H9 (cell line): ENCODE measurements around the gene FOXC2. TPM values are rescaled to one million over a fixed set of nuclear protein-coding genes. Genes with fewer than 3 reads are reported as not detected.

Experiments used
- DNase-seq: peaks from one replicate; pipeline ENCODE4 v3.0.0-alpha.2; 2017
- H2AFZ ChIP-seq: one replicate; pipeline ENCODE4 v1.6.1; 2013; ENCODE audit warnings: mild to moderate bottlenecking, low read length, control low read depth, moderate library complexity
- H2AK5ac ChIP-seq: 2 replicates; pipeline ENCODE4 v1.6.1; 2013; ENCODE audit warnings: low read length, control low read depth, mixed read lengths; ENCODE audit not compliant: insufficient read length
- H2BK120ac ChIP-seq: one replicate; pipeline ENCODE4 v1.6.1; 2013; ENCODE audit warnings: low read depth, mild to moderate bottlenecking, low read length, control low read depth, inconsistent platforms; ENCODE audit not compliant: poor library complexity, severe bottlenecking
- H2BK12ac ChIP-seq: 2 replicates; pipeline ENCODE4 v1.6.1; 2013; ENCODE audit warnings: low read length, control low read depth, mixed read lengths, low read depth; ENCODE audit not compliant: insufficient read length
- H2BK15ac ChIP-seq: 2 replicates; pipeline ENCODE4 v1.6.1; 2013; ENCODE audit warnings: low read depth, low read length, control low read depth
- H2BK20ac ChIP-seq: one replicate; pipeline ENCODE4 v1.6.1; 2013; ENCODE audit warnings: low read depth, mild to moderate bottlenecking, low read length, control low read depth, inconsistent platforms; ENCODE audit not compliant: poor library complexity, severe bottlenecking
- H2BK5ac ChIP-seq: 2 replicates; pipeline ENCODE4 v1.6.1; 2013; ENCODE audit warnings: low read length, control low read depth, mixed read lengths; ENCODE audit not compliant: insufficient read length
- H3K14ac ChIP-seq: 2 replicates; pipeline ENCODE4 v1.6.1; 2013; ENCODE audit warnings: low read length, control low read depth; ENCODE audit not compliant: insufficient read depth
- H3K18ac ChIP-seq: 2 replicates; pipeline ENCODE4 v1.6.1; 2013; ENCODE audit warnings: low read depth, mild to moderate bottlenecking, mixed read lengths, low read length, control low read depth; ENCODE audit not compliant: insufficient read length
- H3K23ac ChIP-seq: 2 replicates; pipeline ENCODE4 v1.6.1; 2013; ENCODE audit warnings: low read length, control low read depth, mixed read lengths, low read depth; ENCODE audit not compliant: insufficient read length
- H3K23me2 ChIP-seq: 2 replicates; pipeline ENCODE4 v1.6.1; 2013; ENCODE audit warnings: low read depth, mild to moderate bottlenecking, mixed read lengths, low read length, control low read depth; ENCODE audit not compliant: insufficient read length, poor library complexity, severe bottlenecking
- H3K27ac ChIP-seq: 2 replicates; pipeline ENCODE4 v1.5.1; 2013; ENCODE audit warnings: low read length, control low read depth, mixed read lengths, low read depth; ENCODE audit not compliant: insufficient read length
- H3K27me3 ChIP-seq: 2 replicates; pipeline ENCODE4 v1.6.1; 2013; ENCODE audit warnings: low read length, control low read depth, inconsistent platforms; ENCODE audit not compliant: insufficient read depth
- H3K4ac ChIP-seq: 2 replicates; pipeline ENCODE4 v1.6.1; 2013; ENCODE audit warnings: low read depth, mild to moderate bottlenecking, control low read depth, inconsistent platforms, low read length, moderate library complexity
- H3K4me1 ChIP-seq: 2 replicates; pipeline ENCODE4 v1.6.1; 2013; ENCODE audit warnings: low read length, control low read depth, inconsistent platforms; ENCODE audit not compliant: insufficient read depth
- H3K4me2 ChIP-seq: 2 replicates; pipeline ENCODE4 v1.6.1; 2013; ENCODE audit warnings: low read length, control low read depth, mixed read lengths; ENCODE audit not compliant: insufficient read length, insufficient read depth
- H3K56ac ChIP-seq: 2 replicates; pipeline ENCODE4 v1.6.1; 2013; ENCODE audit warnings: low read depth, mild to moderate bottlenecking, mixed read lengths, low read length, control low read depth; ENCODE audit not compliant: insufficient read length
- H3K79me1 ChIP-seq: 2 replicates; pipeline ENCODE4 v1.6.1; 2013; ENCODE audit warnings: low read depth, mild to moderate bottlenecking, moderate library complexity, low read length, control low read depth, inconsistent platforms; ENCODE audit not compliant: insufficient read depth, poor library complexity, severe bottlenecking
- H3K79me2 ChIP-seq: 2 replicates; pipeline ENCODE4 v1.6.1; 2013; ENCODE audit warnings: low read length, control low read depth, inconsistent platforms; ENCODE audit not compliant: insufficient read depth
- H3K9ac ChIP-seq: 2 replicates; pipeline ENCODE4 v1.6.1; 2013; ENCODE audit warnings: low read length, control low read depth, mixed read lengths; ENCODE audit not compliant: insufficient read length; ENCODE audit errors: extremely low read depth
- H3K9me3 ChIP-seq: one replicate; pipeline ENCODE4 v1.6.1; 2013; ENCODE audit warnings: low read depth, low read length, inconsistent platforms; ENCODE audit not compliant: control insufficient read depth
- H3T11ph ChIP-seq: one replicate; pipeline ENCODE4 v1.6.1; 2013; ENCODE audit warnings: mild to moderate bottlenecking, low read length, control low read depth, inconsistent platforms
- H4K20me1 ChIP-seq: one replicate; pipeline ENCODE4 v1.6.1; 2013; ENCODE audit not compliant: control insufficient read depth, insufficient read length, insufficient read depth
- H4K5ac ChIP-seq: 2 replicates; pipeline ENCODE4 v1.6.1; 2013; ENCODE audit warnings: low read depth, mild to moderate bottlenecking, mixed read lengths, low read length, control low read depth; ENCODE audit not compliant: insufficient read length
- H4K8ac ChIP-seq: replicated peaks from 2 replicates; pipeline ENCODE4 v1.6.1; 2013; ENCODE audit warnings: low read length, control low read depth, mixed read lengths, low read depth; ENCODE audit not compliant: insufficient read length
- H4K91ac ChIP-seq: 2 replicates; pipeline ENCODE4 v1.6.1; 2013; ENCODE audit warnings: low read depth, mild to moderate bottlenecking, moderate library complexity, mixed read lengths, low read length, control low read depth; ENCODE audit not compliant: insufficient read length
- H3K27ac Mint-ChIP-seq, 3 experiments: 2 replicates in 2 of 3; 3 replicates in 1 of 3; pipeline ENCODE4 v1.8.0; 2020 to 2021; ENCODE audit warnings: mixed read lengths in 3 of 3, mild to moderate bottlenecking in 1 of 3, moderate library complexity in 1 of 3
- H3K27me3 Mint-ChIP-seq: 2 replicates; pipeline ENCODE4 v1.8.0; 2021; ENCODE audit warnings: low read depth, mild to moderate bottlenecking, moderate library complexity, mixed read lengths
- H3K36me3 Mint-ChIP-seq, 3 experiments: 2 replicates in 2 of 3; 3 replicates in 1 of 3; pipeline ENCODE4 v1.8.0; 2020 to 2021; ENCODE audit warnings: low read depth in 3 of 3, mixed read lengths in 3 of 3; ENCODE audit not compliant: insufficient read depth in 1 of 3
- H3K4me1 Mint-ChIP-seq, 2 experiments: 2 replicates each; pipeline ENCODE4 v1.8.0; 2020; ENCODE audit warnings: mixed read lengths in 2 of 2
- H3K4me3 Mint-ChIP-seq, 2 experiments: 2 replicates in 1 of 2; 3 replicates in 1 of 2; pipeline ENCODE4 v1.8.0; 2020 to 2021; ENCODE audit warnings: mild to moderate bottlenecking in 2 of 2, mixed read lengths in 2 of 2, moderate library complexity in 1 of 2
- H3K9me3 Mint-ChIP-seq, 2 experiments: 2 replicates in 1 of 2; 3 replicates in 1 of 2; pipeline ENCODE4 v1.8.0; 2020; ENCODE audit warnings: mild to moderate bottlenecking in 2 of 2, mixed read lengths in 2 of 2, moderate library complexity in 1 of 2
- WGBS: extraction: QIAGEN DNeasy Blood & Tissue Kit; methylation state at CpG from one replicate; pipeline ENCODE4 v1.1.7; 2013; ENCODE audit warnings: missing lambda C conversion rate, low lambda C conversion rate, mixed read lengths; ENCODE audit not compliant: insufficient read length; ENCODE audit errors: extremely low coverage; 5-methylcytosine and 5-hydroxymethylcytosine counted together
- total RNA-seq: library from RNA; stranded (reverse); gene quantifications from 2 replicates; pipeline ENCODE4 v1.2.1, GENCODE V29; 2021
- TF ChIP-seq, protein P1 (sequence below): fragments of 200-600 bp; sonication (generic); conservative IDR thresholded peaks from 3 replicates; pipeline ENCODE4 v1.8.0; 2021; ENCODE audit warnings: antibody characterized with exemption, mild to moderate bottlenecking

The FOXC2 gene
- total RNA-seq, 1 experiment from 2014 or later: not detected

DNA sequence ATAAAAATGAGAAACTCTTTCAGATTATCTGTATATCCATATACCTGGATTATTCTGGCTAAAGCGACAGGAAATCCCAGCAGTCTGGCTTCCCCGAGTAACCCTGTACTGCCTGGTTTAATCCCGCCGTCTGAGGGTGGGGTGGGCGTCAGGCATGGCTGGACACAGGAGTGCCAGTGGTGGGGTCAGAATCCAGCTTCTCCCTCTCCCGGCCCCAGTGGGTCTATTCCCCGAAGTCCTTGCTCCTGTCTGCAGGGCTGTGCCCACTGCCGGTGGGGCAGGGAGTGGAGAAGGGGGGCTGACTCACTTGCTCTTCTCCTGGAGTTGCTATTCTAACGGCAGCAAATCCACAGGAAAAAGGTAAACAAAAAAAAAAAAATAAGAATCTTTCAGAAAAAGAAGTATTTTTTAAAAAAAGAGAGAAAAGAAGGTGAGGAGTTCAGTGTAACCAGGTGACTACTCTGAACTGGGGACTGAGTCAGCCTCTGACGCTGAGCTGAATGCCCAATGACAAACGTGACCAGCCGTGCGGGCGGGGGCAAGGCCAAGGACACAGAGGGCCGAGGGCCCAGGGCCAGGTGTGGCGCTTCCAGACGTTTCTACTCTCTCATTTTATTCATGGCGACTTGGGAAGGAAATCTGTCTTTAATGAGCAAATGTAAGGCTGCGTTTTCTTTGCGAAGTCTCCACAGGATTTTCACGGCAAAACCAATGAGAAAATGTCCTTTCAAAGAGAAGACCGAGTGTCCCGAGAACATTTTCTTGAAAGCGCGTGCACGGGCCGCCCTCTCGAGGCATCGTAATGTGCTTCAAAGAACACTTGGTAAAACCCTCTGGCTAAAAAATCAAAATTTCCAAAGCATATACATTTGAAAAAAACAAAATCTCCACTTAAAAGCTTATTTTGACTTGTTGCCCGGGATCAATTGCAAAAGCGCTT is 36.1 kb upstream of the FOXC2 start:
- Histone ChIP-seq H3K27ac (no peak overlapping the region), H4K5ac (no peak overlapping the region), H2BK15ac (no peak overlapping the region), H3K14ac (no peak overlapping the region), H3K56ac (no peak overlapping the region), H3K4me1 (no peaks in the 10 kb centered on the region), H2AK5ac (no peak overlapping the region), H2BK20ac (no peak overlapping the region), H4K20me1 (no peaks in the 10 kb centered on the region), H2BK12ac (no peak overlapping the region), H3K27me3 (no peaks in the 10 kb centered on the region), H3K23ac (no peak overlapping the region), H3K9ac (no peak overlapping the region), H3K79me1 (no peaks in the 10 kb centered on the region), H4K8ac (no peak overlapping the region), H3T11ph (no peak overlapping the region), H3K79me2 (no peaks in the 10 kb centered on the region), H2AFZ (no peak overlapping the region), H3K18ac (no peak overlapping the region), H3K23me2 (no peaks in the 10 kb centered on the region), H2BK120ac (no peak overlapping the region), H3K9me3 (no peaks in the 10 kb centered on the region), H3K4ac (no peak overlapping the region), H3K4me2 (no peak overlapping the region), H2BK5ac (no peak overlapping the region), H4K91ac (no peak overlapping the region)
- Mint-ChIP-seq H3K27me3 (peaks cover 13% of the 10 kb centered on the region), H3K36me3 (peaks cover 0 to 5% (median 0%) of the 10 kb centered on the region in 3 experiments; a peak in 1 of 7 replicates), H3K27ac (no peak overlapping the region), H3K4me1 (peaks cover 2 to 12% of the 10 kb centered on the region in 2 experiments; a peak in 3 of 4 replicates), H3K9me3 (peaks cover 0 to 5% of the 10 kb centered on the region in 2 experiments; a peak in 2 of 5 replicates), H3K4me3 (no peak overlapping the region)
- no peak for DNase-seq
- TF ChIP-seq, protein P1, sequence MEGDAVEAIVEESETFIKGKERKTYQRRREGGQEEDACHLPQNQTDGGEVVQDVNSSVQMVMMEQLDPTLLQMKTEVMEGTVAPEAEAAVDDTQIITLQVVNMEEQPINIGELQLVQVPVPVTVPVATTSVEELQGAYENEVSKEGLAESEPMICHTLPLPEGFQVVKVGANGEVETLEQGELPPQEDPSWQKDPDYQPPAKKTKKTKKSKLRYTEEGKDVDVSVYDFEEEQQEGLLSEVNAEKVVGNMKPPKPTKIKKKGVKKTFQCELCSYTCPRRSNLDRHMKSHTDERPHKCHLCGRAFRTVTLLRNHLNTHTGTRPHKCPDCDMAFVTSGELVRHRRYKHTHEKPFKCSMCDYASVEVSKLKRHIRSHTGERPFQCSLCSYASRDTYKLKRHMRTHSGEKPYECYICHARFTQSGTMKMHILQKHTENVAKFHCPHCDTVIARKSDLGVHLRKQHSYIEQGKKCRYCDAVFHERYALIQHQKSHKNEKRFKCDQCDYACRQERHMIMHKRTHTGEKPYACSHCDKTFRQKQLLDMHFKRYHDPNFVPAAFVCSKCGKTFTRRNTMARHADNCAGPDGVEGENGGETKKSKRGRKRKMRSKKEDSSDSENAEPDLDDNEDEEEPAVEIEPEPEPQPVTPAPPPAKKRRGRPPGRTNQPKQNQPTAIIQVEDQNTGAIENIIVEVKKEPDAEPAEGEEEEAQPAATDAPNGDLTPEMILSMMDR: no peak
- WGBS: no CpG with 5 or more reads among the region's 31 CpGs
